Glomerular visceral epithelial cell (primary cell): ENCODE results near the gene SLC5A2.
"Not testable (repeated sequence)": the region's sequence is repeated elsewhere in the genome, so short reads cannot be mapped to it uniquely, and the experiment has no call there.

Source experiments
- DNase-seq: peaks from one replicate; pipeline ENCODE4 v3.0.0-alpha.2; 2016; ENCODE audit errors: extremely low spot score

Gene SLC5A2

DNA sequence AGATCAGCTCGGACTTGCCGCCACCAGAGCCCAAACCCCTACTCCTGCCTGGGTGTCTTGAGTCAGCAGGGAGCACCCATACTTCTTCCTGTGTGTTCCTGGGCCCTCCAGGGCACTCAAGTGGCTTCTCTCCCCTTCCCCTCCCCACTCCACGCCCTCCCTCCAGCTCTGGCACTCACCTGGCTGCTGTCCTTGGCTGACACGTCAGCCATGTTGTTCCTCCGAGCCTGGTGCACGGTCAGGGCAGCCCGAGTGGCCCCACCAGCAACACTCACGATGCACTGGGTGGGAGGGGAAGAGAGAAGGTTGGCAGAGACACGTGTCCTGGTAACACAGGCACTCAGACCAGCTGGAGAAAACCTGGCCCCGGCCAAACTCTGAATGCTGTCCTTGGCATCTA is 13.7 kb downstream of the SLC5A2 start:
- DNase-seq, result no peak

DNA sequence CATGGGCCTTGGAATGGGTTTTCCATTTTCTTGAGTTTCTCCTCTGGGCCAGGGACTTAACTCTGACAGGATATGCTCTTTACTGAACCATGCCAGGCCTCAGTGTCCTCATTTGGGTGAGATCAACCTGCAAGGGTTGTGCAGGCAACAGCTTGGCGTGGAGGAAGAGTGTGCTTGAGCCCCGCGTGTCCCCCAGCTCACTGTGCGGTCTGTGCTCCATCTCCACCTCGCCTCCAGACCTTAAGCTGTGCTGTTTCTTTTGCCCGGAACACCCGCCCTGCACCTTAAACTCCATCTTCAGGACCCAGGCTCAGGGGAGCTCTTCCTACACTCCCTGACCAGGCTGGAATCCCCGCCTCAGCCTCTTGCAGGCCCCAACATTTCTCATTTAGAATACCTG is 15.6 kb downstream of the SLC5A2 start:
- no peak for DNase-seq

DNA sequence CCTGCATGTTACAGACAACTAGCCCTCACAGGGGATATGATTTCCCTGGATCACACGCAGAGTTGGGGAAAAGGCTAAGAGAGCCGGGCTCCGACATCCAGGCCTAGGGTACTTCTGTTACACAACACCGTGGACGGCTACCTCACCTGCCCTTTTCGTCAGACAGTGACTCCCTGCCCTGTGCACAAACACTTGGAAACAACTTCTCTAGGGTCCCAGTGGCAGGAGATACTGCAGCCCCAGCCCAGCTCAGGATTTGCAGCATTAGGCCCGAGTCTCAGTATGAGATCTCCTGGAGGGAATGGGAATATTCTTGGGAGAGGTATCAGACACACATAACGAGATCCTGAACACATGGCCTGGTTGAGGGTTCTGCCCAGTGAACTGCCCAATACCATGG is 17.0 kb downstream of the SLC5A2 start:
- DNase-seq, result no peak

DNA sequence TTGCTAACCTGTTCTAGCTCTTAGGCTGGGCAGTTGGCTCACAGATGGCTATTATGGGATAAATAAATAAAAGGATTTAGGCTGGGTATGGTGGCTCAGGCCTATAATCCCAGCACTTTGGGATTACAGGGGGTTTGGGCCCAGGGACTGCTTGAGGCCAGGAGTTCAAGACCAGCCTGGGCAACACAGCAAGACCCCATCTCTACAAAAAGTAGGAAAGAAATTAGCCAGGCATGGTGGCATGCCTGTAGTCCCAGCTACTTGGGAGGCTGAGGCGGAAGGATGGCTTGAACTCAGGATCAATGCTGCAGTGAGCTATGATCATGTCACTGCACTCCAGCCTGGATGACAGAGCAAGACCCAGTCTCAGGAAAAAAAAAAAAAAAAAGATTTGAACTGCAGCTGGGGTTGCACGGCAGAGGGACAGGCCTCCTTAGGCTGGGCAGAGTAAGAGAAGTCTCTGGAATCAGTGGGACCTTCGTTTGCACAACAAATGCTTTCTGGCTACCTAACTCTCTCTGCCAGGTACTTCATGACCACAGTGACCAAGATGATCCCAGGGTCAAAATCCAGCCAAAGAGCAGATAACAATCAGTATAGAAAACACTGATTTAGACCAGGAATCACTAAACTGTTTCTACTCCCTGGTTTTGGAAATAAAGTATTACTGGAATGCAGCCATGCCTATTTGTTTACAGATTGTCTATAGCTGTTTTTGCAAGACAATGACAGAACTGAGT is 18.5 kb downstream of the SLC5A2 start:
- DNase-seq, result no peak

DNA sequence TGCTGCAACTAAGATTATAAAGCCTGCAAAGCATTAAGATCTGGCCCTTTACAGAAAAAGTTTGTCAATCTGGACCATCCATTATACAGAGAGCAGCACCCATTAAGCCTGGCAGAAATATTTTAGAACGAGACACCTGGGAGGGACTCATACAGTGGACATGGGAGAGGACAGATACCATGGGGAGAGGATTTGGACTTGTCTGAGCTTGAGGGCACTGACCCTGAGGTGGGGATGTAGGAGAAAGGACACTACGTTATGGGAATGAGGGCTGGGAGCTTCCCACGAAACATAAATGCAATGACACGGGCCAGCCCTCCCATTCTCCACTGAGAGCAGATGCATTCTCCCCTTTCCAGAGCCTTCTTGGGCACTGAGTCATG is 19.0 kb downstream of the SLC5A2 start:
- no peak for DNase-seq

DNA sequence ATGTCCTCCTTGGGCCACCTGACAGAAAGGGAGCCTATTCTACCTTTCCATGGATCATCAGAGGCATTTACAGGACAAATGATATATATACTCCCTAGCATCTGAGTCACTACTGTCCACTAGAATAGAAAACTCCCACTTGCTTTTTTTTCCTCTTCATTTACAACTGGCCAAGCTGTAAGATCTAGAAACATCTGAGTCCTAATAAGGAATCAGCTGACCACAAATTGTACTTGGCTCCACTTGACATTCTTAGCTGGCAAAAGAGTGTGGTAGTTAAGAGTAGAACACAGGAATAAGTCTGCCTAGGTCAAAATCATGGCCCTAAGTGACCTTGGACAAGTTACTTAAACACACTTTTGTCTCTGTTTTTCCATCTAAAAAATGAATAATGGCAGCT is 20.1 kb downstream of the SLC5A2 start:
- DNase-seq, result no peak

DNA sequence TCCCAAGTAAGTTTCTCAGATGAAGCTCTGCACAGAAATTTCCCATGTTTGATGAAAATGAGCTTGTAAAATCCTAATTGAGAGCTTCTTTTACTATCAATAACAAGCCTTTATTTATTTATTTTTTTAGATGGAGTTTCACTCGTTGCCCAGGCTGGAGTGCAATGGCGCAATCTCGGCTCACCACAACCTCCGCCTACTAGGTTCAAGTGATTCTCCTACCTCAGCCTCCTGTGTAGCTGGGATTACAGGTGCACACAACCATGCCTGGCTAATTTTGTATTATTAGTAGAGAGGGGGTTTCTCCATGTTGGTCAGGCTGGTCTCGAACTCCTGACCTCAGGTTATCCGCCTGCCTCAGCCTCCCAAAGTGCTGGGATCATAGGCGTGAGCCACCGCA is 20.6 kb downstream of the SLC5A2 start:
- not testable (repeated sequence) for DNase-seq

DNA sequence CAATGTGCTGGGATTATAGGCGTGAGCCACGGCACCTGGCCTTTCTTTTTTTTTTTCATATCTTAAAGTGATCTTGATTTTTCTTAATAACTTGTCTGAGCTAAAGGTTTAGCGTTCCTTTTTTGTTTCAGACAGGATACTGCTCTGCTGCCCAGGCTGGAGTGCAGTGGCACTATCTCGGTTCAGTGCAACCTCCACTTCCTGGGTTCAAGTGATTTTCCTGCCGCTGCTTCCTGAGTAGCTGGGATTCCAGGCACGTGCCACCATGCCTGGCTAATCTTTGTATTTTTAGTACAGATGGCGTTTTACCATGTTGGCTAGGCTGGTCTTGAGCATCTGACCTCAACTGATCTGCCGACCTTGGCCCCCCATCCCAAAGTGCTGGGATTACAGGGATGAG is 21.2 kb downstream of the SLC5A2 start:
- no peak for DNase-seq

DNA sequence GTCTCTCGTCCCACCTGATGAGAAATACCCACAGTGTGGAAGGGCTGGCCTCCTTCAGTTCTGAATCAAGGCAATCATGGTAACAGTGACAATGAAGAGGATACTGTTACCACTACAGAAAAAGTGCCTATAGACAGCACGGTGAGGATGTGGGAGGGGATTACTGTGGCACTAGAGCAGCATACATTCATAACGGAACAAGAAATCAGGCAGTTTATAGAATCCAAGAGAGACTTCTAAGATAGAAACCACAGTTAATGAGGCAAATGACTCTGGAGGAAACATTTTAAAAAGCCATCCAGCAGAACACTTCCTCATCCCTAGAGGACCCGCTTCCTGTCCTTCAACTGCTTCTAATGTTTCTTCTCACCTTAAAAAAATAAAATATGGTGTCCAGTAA is 22.6 kb downstream of the SLC5A2 start:
- DNase-seq, result no peak

DNA sequence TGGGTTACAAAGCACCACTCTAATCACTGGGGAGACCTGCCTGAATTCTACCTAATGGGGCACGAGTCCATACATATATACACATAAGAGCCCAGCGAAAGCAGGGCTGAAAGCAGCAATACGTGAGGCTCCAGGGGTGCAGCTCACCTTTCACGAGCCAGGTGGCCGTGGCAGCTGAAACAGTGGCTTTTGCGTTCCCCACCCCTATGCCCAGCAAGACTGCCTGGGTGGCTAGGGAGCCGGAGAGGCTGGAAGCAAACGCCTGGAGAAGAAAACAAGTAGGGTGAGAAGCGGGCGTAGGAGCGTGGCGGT is 24.6 kb downstream of the SLC5A2 start:
- no peak for DNase-seq

DNA sequence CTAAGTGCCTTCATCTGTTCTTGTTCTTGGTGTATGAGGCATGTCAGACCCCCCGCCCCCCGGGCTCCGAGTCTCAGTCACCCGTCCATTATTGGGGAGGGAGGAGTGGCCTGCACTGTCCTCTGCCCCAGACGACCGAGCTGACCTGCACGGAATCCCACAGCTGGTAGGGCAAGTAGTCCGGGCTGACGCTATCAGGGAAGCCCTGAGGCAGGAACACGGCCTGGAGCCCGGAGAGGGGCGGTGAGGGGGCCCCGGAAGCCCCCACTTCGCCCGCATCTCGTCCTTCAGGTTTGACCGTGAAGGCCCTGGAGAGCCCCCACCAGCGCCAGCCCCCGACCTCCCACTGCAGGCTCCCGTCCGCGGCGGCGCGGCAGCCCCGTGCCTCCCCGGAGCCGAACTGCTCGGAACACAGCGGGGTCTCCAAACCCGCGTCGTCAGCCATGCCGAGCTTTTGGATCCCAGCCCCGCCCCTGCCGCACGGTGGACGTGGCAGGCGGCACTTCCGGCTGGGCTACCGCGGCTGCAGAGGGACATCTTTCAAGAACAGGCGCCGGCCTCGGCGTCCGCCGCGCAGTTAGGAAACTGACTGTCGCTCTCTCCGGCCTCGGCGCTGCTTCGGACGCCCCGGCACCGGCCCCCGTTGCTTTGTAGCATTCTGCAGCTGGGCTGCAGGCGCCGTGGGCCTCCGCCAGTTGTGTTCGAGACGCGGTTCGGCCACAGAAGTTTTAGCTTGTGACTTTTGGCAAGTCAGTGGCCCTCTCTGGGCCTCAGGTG is 25.2 kb downstream of the SLC5A2 start, which contains the start of gene RUSF1:
TSS of gene RUSF1 (minus strand) at position 463 of the 777 bp plus-strand sequence. CDS start at position 445, 18 bp downstream.
- DNase-seq, result peak; percentile 81

DNA sequence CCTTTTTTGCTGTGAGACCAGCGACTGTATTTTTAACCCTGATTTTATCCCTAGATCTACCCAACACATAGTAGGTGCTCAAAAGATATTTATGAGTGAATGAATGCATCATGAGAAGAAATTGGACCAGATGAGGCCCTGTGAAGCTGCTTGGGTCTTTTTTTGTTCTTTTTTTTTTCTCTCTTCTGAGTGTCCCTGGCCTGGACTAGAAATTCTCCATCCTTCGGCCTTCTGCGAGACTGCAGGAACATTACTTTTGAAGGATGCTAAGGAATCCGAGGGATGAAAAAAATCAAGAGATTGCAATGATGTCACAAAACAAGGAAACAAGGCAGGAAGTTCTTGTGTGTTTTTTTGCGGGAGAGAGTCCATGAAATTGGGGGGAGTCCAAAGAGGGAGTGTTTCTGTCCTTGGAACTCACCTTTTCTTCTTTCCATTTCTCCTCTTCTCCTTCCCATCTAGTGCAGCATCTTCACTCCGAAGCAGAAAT is 25.8 kb downstream of the SLC5A2 start:
- DNase-seq, result no peak

DNA sequence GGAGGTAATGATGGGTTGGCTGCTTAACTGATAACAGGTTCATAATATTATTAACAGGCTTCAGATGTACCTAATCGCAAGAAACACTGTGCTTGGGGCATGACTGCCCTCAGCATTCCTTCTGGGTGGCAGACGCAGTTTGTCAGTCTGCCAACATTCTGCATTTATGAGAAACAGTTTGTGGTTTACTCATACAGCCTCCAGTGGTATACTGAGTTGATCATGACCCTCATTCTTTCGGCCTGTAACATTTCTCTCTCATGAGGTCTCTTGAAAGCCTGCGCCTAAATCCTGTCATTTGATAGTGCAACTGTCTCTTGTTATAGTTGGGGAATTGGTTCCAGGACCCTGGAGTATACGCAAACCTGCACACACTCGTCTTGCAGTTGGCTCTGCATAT is 30.2 kb downstream of the SLC5A2 start:
- peak; percentile 72 for DNase-seq

DNA sequence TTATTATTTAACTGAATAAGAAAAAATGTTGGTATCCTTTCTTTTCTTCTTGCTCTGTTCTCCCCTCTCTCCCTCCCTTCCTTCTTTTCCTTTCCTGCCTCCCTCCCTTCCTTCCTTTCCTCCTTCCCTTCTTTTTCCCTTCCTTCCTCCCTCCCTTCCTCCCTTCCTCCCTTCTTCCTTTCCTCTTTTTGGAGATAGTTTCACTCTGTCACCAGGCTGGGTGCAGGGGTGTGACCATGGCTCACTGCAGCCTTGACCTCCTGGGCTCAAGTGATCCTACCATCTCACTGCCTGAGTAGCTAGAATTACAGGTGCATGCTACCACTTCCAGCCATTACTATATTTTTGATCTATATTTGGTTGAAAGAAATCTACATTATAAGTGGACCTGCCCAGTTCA is 31.0 kb downstream of the SLC5A2 start:
- no peak for DNase-seq

DNA sequence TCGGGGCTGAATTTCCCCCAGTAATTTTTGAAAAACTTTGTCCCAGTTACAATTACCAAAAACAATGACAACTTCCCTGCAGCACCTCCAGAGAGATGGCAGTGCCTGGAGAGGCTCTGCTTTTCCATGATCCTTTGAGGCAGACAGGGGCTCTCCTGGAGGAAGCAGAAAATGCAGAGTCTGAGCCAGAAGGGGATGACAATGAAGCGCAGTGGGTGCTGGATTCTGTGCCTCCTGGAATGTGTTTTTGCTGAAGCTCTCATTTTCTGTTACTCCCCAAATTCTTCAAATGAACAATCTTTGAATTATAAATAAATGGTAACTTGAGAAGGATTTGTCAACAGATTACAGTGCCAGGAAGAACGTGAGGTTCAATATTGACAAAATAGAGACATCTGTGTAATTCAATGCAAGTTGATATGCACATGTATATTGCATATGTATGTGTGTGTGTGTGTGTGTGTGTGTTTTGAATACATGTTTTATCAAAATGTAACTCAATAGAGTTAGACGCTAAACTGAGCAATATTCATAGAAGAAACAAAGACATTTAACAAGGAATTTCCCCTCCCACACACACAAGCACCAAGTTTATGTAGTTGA is 35.0 kb downstream of the SLC5A2 start:
- DNase-seq, result no peak

DNA sequence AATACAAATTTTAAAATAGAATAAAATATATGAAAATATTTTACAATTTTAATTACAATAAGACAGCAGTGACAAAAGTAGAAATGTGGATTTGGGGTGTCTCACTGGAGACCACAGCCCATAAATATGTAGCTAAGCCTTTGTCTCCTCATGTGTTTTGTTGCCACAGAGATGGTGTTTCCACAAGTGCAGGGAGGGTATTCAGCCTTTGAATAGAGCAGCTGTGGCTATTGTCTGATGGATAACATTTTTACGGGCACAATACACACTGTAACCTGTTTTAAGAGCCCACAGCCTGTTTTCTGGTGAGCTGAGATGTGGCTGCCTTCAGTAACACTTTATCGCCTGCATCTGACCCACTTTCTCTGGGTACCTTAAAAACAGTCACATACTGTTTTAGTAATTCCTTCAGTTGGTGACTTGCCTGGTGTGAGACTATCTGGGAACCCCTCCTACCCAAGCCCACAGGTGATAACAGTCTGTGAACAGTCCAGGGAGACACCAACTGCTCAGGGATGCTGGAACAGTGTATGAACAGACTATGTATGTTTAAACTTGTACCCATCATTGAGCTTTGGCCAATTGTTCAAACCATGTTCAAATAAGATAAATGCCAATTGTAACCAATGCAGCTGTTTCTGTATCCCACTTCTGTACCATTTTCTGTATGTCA is 37.0 kb downstream of the SLC5A2 start:
- DNase-seq, result no peak

DNA sequence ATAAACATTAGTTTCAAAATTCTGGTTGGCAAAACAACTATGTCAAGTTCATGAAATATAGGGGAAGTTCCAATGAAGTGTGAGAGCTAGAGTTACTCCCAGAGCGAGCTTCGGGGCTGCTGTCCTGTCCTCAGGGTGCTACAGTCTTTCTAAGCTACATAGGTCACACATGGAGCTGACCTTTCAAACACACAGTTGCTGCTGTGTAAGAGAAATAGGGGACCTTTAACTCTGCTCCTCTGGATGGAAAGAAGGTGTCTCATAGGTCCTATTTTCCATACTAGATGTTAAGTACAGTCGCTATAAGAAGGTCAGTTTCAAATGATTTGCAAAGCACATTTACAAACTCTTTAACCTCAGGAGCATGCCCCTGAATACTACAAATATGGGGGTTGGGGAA is 38.4 kb downstream of the SLC5A2 start:
- DNase-seq, result no peak

DNA sequence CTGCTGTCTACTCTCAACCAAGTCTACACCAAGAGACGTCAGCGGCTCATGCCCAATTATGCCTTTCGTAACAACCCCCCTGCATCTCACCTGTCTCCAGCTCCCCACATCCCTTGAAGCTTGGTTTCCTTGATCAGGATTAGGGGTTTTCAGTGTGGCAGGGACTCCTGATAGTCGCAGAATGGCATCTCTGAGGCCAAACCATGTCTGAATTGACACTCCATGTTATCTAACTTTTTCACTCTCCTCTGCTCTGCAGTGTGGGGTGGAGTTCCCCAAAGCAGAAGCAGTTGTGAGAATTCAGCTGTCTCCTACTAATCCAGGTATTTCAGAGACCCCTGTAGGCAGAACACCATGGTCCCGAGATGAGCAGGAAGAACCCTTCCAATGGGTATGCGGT is 39.1 kb downstream of the SLC5A2 start:
- DNase-seq, result no peak

DNA sequence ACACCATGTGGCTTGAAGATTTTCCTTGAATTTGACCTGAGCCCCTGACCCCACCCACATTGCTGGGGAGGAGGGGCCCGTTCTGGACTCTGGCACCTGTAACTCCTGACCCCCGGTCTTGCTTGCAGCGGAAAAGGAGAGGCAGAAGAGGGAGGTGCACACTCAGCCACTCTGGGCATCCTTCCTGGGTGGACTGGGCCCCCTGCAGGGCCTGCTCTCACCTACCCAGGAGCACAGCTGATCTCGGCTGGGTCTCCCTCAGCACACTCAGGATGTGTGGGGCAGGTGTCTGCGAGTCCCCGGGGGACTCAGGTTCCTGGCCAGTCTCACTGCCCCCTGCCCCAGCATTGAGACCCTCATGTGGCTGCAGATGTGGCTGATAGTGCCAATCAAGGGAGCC is 40.8 kb downstream of the SLC5A2 start:
- DNase-seq, result not testable (repeated sequence)

DNA sequence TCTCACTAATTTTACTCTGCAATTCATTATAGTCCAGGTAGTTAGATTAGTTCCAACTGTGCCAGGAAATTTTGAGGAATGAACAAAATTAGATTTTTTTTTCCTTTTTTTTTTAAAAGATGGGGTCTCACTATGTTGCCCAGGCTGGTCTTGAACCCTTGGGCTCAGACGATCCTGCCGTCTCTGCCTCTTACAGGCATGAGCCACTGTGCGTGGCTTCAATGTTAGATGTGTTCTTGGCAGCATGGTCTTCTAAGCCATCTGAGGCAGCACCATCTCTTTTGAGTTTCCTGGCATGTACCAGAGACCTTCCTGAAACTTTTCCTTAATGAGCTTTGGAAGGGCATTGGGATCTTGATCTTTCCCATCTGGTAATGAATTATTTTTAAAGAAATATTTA is 42.2 kb downstream of the SLC5A2 start:
- DNase-seq, result no peak

DNA sequence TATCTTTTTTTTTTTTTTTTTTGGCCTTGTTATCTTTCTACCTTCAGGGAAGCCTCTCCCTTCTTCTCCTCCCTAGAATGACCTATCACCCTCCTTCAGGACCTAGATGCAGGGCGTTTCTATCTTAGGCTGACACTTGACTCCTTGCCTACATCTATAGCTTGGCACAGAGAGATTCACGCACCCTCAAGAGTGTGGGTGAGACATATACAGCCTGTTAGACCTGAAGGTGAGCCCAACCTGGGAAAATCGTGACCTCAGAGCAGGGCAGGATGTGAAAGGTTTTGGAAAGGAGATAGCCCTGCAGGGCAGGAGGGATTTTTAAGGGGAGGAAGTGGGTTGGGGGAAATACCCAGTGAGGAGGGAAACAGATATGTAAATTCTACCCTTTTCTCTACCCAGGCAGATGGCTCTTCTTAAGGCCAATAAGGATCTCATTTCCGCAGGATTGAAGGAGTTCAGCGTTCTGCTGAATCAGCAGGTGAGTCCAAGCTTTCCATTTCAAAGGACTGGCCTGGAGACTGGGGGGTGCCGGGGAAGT is 44.9 kb downstream of the SLC5A2 start, which contains the start of gene AHSP:
TSS of gene AHSP (plus strand) at position 167 of the 541 bp plus-strand sequence. CDS start at position 407, 240 bp downstream.
- no peak for DNase-seq

DNA sequence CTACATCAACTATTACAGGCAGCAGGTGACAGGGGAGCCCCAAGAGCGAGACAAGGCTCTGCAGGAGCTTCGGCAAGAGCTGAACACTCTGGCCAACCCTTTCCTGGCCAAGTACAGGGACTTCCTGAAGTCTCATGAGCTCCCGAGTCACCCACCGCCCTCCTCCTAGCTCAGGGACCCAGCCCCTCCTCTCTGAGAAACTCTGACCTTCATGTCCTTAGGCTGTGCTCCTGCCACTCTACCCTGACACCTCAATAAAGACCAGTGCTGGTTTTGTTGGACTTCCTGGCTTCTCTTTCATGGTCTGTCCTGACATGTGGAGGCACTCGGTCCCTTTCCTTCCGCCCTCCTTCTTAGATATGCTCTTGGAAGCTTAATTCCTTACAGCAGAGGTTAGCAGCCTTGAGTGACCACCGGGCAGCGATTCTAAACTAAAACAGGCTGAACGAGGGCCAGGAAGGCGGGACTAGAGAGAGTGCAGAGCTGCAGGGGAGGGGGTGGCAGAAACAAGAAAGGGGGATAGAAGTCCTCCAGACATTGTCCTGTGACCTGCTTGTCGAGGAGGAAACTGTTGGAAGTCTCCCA is 45.7 kb downstream of the SLC5A2 start:
- no peak for DNase-seq
